ENCODE measurements around the gene C15orf40. TPM values are rescaled to one million over a fixed set of nuclear protein-coding genes. Genes with fewer than 3 reads are reported as not detected.

C15orf40 gene
- total RNA-seq (2014; rRNA removed; shearing (Covaris generic); ENCODE audit: low replicate concordance), result 30.4 and 43.9 TPM in 2 replicates

DNA sequence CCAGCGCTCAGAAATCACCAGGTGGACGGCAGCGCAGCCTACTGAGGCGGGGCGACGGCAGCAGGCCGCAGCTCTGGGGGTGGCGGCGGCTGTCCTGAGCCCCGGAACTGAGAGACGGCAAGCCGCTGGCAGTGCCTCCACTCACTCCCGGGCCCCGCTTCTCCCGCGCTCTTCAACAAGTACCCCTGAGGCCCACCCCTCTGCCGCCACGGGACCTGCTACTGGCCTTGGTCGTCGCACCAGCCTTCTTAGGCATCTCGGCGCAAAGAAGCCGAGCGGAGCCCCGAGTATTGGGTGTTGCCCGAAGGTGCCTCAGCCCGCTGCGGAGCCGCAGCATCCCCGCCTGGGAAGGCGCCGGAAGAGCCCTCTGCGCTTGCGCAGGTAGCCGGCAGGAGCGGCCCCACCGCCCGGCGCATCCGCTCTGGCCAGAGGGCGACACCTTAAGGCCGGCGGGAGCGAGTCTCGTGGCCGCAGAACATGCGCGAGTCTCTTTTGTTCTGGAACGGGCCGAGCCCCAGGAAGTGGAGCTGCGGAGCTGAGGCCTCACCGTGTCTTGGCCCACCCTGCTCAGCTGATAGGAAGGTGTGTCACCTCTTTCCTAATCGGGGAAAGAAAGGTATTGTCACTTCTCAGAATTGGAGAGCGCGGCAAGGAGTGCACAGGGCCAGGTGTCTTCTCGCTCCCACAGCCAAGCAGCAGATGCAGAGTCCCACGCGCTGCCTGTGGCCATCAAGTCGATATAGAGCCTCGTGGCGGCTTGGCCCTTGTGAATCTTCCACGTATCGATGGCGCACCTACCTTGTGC, at the start of gene C15orf40:
Gene C15orf40 (minus strand): TSS at position 369 of the 805 bp plus-strand sequence. CDS start 32 bp downstream, at position 337.
- peaks cover 26% of the 10 kb centered on the region; the same call in 1 of the 2 replicates for H3K36me3 ChIP-seq (ENCODE audit: insufficient read depth, low read length)
- no peaks in the 10 kb centered on the region; the same call in 1 of the 2 replicates for H4K20me1 ChIP-seq (ENCODE audit: insufficient read depth, low read depth, low read length)
- H3K9me3 ChIP-seq (ENCODE audit: low read length), result no peaks in the 10 kb centered on the region
- peak within 1 kb of the TSS; percentile 89 for H3K9ac ChIP-seq (ENCODE audit: low read length)
- peaks cover 36% of the 10 kb centered on the region for H3K4me1 ChIP-seq (ENCODE audit: low read length)
- peak within 1 kb of the TSS; percentile 88 for H3K4me3 ChIP-seq (ENCODE audit: low read length)
- H3K27me3 ChIP-seq (ENCODE audit: low read length), result no peaks in the 10 kb centered on the region
- peak within 1 kb of the TSS; percentile 40; the same call in 1 of the 2 replicates for H2AFZ ChIP-seq (ENCODE audit: low read length)
- peak within 1 kb of the TSS; percentile 71 for H3K4me2 ChIP-seq (ENCODE audit: low read depth, low read length, poor library complexity, severe bottlenecking)
- DNase-seq, result peak; percentile 97
- no peaks in the 10 kb centered on the region for H3K9me2 ChIP-seq (replicated peaks; ENCODE audit: insufficient read depth, low read length)
- peak within 1 kb of the TSS; percentile 56 for H3K27ac ChIP-seq (ENCODE audit: low read length)
- peaks cover 35% of the 10 kb centered on the region for H3K79me2 ChIP-seq (ENCODE audit: low read length)

DNA sequence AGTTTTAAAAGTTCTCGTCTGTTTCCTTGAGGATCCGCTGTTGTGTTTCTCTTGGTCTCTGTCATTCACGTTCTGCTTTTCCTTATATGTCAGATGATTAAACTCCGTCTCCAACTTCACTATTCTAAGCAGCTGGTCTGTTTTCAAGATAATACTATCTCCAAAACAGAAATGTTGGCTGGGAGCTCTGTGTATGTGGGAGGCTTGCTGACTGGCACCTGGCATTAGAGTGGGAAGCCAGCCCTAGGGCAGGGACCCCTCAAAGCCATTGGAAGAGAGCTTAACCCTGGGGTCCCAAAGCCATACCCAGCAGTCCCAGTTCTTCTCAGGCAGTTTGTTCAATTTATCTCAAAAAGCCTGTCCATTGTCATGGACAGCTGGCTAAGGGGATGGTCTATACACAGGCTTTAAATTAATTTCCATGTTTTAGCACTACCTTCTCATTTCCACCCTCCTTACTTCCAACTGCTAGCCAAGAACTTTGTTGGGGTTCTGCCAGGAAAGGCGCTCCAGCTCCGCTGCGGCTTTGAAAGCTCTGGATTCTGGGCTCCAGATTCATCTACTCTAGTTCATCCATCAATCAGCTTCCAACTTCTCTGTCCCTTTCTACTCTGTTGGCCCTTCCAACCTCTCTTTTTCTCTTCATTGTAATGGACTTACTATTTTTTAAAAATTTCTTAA, 46.4 kb upstream of the C15orf40 start:
- Histone ChIP-seq H3K36me3 (ENCODE audit: insufficient read depth, low read length) (peaks cover 56% of the 10 kb centered on the region), H3K4me1 (ENCODE audit: low read length) (peaks cover 7% of the 10 kb centered on the region), H2AFZ (ENCODE audit: low read length) (no peak overlapping the region), H4K20me1 (ENCODE audit: insufficient read depth, low read depth, low read length) (peaks cover 40% of the 10 kb centered on the region), H3K4me3 (ENCODE audit: low read length) (no peak overlapping the region), H3K27me3 (ENCODE audit: low read length) (no peaks in the 10 kb centered on the region), H3K9ac (ENCODE audit: low read length) (no peak overlapping the region), H3K27ac (ENCODE audit: low read length) (no peak overlapping the region), H3K9me2 (replicated peaks; ENCODE audit: insufficient read depth, low read length) (no peaks in the 10 kb centered on the region), H3K79me2 (ENCODE audit: low read length) (peaks cover 98% of the 10 kb centered on the region), H3K9me3 (ENCODE audit: low read length) (no peaks in the 10 kb centered on the region), H3K4me2 (ENCODE audit: low read depth, low read length, poor library complexity, severe bottlenecking) (no peak overlapping the region)
- DNase-seq, result no peak

DNA sequence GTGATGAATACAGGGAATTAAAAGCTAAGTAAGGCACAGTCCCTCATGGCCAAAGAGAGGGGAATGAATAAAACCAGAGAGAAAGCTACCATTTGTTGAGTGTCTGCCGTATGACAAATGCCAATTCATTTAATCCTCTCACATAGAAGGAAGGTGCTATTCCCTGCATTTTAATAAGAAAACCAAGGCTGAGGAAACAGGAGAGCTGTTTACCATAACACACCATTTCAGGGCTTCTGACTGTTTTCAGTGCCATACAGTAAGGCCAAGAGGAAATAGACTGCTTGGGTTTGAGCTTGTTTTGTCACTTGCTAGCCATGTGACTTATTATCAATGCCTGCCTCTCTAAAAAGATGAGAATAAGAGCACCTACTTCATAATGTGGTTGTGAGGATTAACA, 45.6 kb upstream of the C15orf40 start:
- no peak overlapping the region for H3K9ac ChIP-seq (ENCODE audit: low read length)
- peaks cover 32% of the 10 kb centered on the region; the same call in 1 of the 2 replicates for H4K20me1 ChIP-seq (ENCODE audit: insufficient read depth, low read depth, low read length)
- H3K4me1 ChIP-seq (ENCODE audit: low read length), result no peaks in the 10 kb centered on the region; the same call in 1 of the 2 replicates
- H3K4me3 ChIP-seq (ENCODE audit: low read length), result no peak overlapping the region
- H3K36me3 ChIP-seq (ENCODE audit: insufficient read depth, low read length), result peaks cover 48% of the 10 kb centered on the region
- no peak for DNase-seq
- no peaks in the 10 kb centered on the region for H3K27me3 ChIP-seq (ENCODE audit: low read length)
- no peaks in the 10 kb centered on the region for H3K9me2 ChIP-seq (replicated peaks; ENCODE audit: insufficient read depth, low read length)
- peaks cover 96% of the 10 kb centered on the region for H3K79me2 ChIP-seq (ENCODE audit: low read length)
- H2AFZ ChIP-seq (ENCODE audit: low read length), result no peak overlapping the region
- H3K27ac ChIP-seq (ENCODE audit: low read length), result no peak overlapping the region
- H3K9me3 ChIP-seq (ENCODE audit: low read length), result no peaks in the 10 kb centered on the region
- no peak overlapping the region for H3K4me2 ChIP-seq (ENCODE audit: low read depth, low read length, poor library complexity, severe bottlenecking)

DNA sequence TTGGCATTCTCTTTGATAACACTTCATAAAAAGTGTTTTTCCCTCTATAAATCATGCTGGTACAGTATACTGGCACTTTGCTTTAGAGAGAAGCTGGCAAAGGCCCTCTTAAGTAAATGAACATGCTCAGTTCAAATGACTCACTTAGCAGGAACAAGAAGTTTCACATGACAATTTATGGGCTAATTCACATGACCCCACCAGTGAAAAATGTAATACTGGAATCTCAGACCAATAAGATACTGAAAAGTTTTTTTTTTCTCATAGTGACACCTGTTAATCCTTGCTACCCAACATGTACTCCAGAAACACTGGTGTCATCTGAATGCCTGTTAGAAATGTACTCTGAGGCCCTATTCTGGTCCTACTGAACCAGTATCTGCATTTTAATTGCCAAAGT, 41.7 kb upstream of the C15orf40 start:
- Histone ChIP-seq H3K79me2 (ENCODE audit: low read length) (peaks cover 93% of the 10 kb centered on the region), H3K36me3 (ENCODE audit: insufficient read depth, low read length) (peaks cover 69% of the 10 kb centered on the region), H3K27ac (ENCODE audit: low read length) (no peak overlapping the region), H3K27me3 (ENCODE audit: low read length) (no peaks in the 10 kb centered on the region), H3K9ac (ENCODE audit: low read length) (no peak overlapping the region), H3K4me2 (ENCODE audit: low read depth, low read length, poor library complexity, severe bottlenecking) (no peak overlapping the region), H3K9me3 (ENCODE audit: low read length) (no peaks in the 10 kb centered on the region), H2AFZ (ENCODE audit: low read length) (no peak overlapping the region), H4K20me1 (ENCODE audit: insufficient read depth, low read depth, low read length) (peaks cover 12% of the 10 kb centered on the region; the same call in 1 of the 2 replicates), H3K9me2 (replicated peaks; ENCODE audit: insufficient read depth, low read length) (no peaks in the 10 kb centered on the region), H3K4me1 (ENCODE audit: low read length) (no peaks in the 10 kb centered on the region), H3K4me3 (ENCODE audit: low read length) (no peak overlapping the region)
- DNase-seq, result no peak

DNA sequence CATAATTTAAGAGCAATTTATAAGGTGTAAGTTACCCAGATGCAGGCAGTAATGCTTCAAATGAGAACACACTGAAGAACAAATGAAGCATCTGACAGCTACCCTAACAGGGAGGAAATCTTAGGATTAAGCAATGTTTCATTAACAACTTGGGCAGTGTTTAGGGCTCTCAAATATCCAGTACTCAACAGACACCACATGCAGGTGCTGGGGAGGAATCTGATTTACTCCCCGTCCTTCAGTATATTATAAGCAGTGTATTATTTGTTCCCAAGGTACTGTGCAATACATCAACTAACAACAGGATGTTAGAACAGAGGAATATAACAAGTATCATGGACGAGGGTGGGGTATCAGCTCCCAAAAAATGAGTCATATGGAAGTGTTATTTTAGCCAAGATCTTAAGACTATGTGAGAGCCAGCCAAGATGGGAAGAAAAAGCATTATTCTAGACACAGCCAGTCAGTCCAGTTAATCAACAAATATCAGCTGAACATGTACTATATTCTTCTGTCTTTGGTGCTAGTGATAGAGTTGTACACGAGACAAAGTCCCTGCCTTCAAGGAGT, 35.2 kb upstream of the C15orf40 start:
- H3K27ac ChIP-seq (ENCODE audit: low read length), result no peak overlapping the region
- H2AFZ ChIP-seq (ENCODE audit: low read length), result no peak overlapping the region
- no peaks in the 10 kb centered on the region for H3K9me2 ChIP-seq (replicated peaks; ENCODE audit: insufficient read depth, low read length)
- H3K4me1 ChIP-seq (ENCODE audit: low read length), result no peaks in the 10 kb centered on the region
- peaks cover 86% of the 10 kb centered on the region for H3K36me3 ChIP-seq (ENCODE audit: insufficient read depth, low read length)
- H3K9me3 ChIP-seq (ENCODE audit: low read length), result no peaks in the 10 kb centered on the region
- H3K79me2 ChIP-seq (ENCODE audit: low read length), result peaks cover 95% of the 10 kb centered on the region
- no peak overlapping the region for H3K4me2 ChIP-seq (ENCODE audit: low read depth, low read length, poor library complexity, severe bottlenecking)
- no peak overlapping the region for H3K4me3 ChIP-seq (ENCODE audit: low read length)
- H3K27me3 ChIP-seq (ENCODE audit: low read length), result no peaks in the 10 kb centered on the region
- DNase-seq, result no peak
- H3K9ac ChIP-seq (ENCODE audit: low read length), result no peak overlapping the region
- peaks cover 21% of the 10 kb centered on the region for H4K20me1 ChIP-seq (ENCODE audit: insufficient read depth, low read depth, low read length)

DNA sequence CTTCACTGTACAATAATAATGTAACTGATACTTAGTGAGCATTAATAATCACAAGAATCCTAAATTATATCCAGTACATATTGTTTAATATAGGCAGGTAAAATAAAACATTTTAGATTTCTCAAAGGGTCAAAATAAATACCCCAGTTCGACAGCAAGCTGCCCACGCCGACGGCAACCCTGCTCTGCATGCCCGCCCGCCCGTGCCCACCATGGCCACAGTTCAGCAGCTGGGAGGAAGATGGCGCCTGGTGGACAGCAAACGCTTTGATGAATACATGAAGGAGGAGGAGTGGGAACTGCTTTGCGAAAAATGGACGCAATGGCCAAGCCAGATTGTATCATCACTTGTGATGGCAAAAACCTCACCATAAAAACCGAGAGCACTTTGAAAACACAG, 32.7 kb upstream of the C15orf40 start:
- Histone ChIP-seq H3K4me1 (ENCODE audit: low read length) (no peaks in the 10 kb centered on the region), H3K27me3 (ENCODE audit: low read length) (no peaks in the 10 kb centered on the region), H3K27ac (ENCODE audit: low read length) (no peak overlapping the region), H3K36me3 (ENCODE audit: insufficient read depth, low read length) (peaks cover 89% of the 10 kb centered on the region), H2AFZ (ENCODE audit: low read length) (no peak overlapping the region), H3K9me2 (replicated peaks; ENCODE audit: insufficient read depth, low read length) (no peaks in the 10 kb centered on the region), H3K4me3 (ENCODE audit: low read length) (no peak overlapping the region), H3K9me3 (ENCODE audit: low read length) (no peaks in the 10 kb centered on the region), H3K79me2 (ENCODE audit: low read length) (peaks cover 98% of the 10 kb centered on the region), H4K20me1 (ENCODE audit: insufficient read depth, low read depth, low read length) (peaks cover 21% of the 10 kb centered on the region), H3K4me2 (ENCODE audit: low read depth, low read length, poor library complexity, severe bottlenecking) (no peak overlapping the region), H3K9ac (ENCODE audit: low read length) (no peak overlapping the region)
- no peak for DNase-seq

DNA sequence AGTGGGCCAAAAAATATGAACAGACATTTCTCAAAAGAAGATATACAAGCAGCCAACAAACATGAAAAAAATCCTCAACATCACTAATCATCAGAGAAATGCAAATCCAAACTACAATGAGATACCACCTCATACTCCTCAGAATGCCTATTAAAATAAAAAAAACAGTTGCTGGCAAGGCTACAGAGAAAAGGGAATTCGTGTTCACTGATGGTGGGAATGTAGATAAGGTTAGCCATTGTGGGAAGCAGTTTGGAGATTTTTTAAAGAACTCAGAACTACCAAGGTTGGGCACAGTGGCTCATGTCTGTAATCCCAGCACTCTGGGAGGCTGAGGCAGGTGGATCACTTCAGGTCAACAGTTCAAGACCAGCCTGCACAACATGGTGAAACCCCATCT, 27.8 kb upstream of the C15orf40 start:
- H3K27me3 ChIP-seq (ENCODE audit: low read length), result no peaks in the 10 kb centered on the region
- H3K27ac ChIP-seq (ENCODE audit: low read length), result no peak overlapping the region
- DNase-seq, result no peak
- peaks cover 5% of the 10 kb centered on the region; the same call in 1 of the 2 replicates for H3K9me3 ChIP-seq (ENCODE audit: low read length)
- no peak overlapping the region for H2AFZ ChIP-seq (ENCODE audit: low read length)
- H3K4me3 ChIP-seq (ENCODE audit: low read length), result no peak overlapping the region
- H4K20me1 ChIP-seq (ENCODE audit: insufficient read depth, low read depth, low read length), result peaks cover 21% of the 10 kb centered on the region
- H3K4me1 ChIP-seq (ENCODE audit: low read length), result no peaks in the 10 kb centered on the region
- no peak overlapping the region for H3K9ac ChIP-seq (ENCODE audit: low read length)
- peaks cover 98% of the 10 kb centered on the region for H3K79me2 ChIP-seq (ENCODE audit: low read length)
- H3K36me3 ChIP-seq (ENCODE audit: insufficient read depth, low read length), result peaks cover 84% of the 10 kb centered on the region
- no peaks in the 10 kb centered on the region for H3K9me2 ChIP-seq (replicated peaks; ENCODE audit: insufficient read depth, low read length)
- H3K4me2 ChIP-seq (ENCODE audit: low read depth, low read length, poor library complexity, severe bottlenecking), result no peak overlapping the region

DNA sequence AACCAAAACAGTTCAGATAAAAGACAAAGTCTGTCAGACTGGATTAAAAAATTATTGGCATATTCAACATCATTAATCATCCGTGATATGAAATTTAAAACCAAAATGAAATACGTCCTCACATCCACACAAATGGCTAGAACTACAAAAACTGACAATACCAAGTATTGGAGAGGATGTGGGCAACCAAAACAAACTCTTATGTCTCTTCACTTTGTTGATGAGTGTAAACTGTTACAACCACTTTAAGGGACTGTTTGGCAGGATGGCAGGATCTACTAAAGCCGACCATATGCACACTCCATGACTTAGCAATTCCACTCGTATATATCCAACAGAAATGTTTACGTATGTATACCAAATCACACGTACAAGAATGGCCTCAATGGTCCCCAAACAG, 24.8 kb upstream of the C15orf40 start:
- peaks cover 99% of the 10 kb centered on the region for H3K79me2 ChIP-seq (ENCODE audit: low read length)
- no peaks in the 10 kb centered on the region for H3K9me2 ChIP-seq (replicated peaks; ENCODE audit: insufficient read depth, low read length)
- H3K36me3 ChIP-seq (ENCODE audit: insufficient read depth, low read length), result peaks cover 75% of the 10 kb centered on the region

More for the DNA sequence above, 24.8 kb upstream of the C15orf40 start:
- H3K4me3 ChIP-seq (ENCODE audit: low read length), result no peak overlapping the region
- DNase-seq, result no peak
- no peak overlapping the region for H3K4me2 ChIP-seq (ENCODE audit: low read depth, low read length, poor library complexity, severe bottlenecking)
- peaks cover 18% of the 10 kb centered on the region for H4K20me1 ChIP-seq (ENCODE audit: insufficient read depth, low read depth, low read length)
- H3K9me3 ChIP-seq (ENCODE audit: low read length), result peaks cover 5% of the 10 kb centered on the region; the same call in 1 of the 2 replicates
- H3K4me1 ChIP-seq (ENCODE audit: low read length), result no peaks in the 10 kb centered on the region
- H2AFZ ChIP-seq (ENCODE audit: low read length), result no peak overlapping the region
- no peak overlapping the region for H3K27ac ChIP-seq (ENCODE audit: low read length)
- no peaks in the 10 kb centered on the region for H3K27me3 ChIP-seq (ENCODE audit: low read length)
- H3K9ac ChIP-seq (ENCODE audit: low read length), result no peak overlapping the region
